Measurements from ENCODE around the gene ARFGEF3.

- TF ChIP-seq CTCF (IDR thresholded peaks at IDR 0.05) (no peak), MLX (CRISPR knock-in tag; IDR thresholded peaks at IDR 0.05) (no peak), FOXP1 (CRISPR knock-in tag; IDR thresholded peaks at IDR 0.05; ENCODE audit: borderline replicate concordance) (no peak), CBFB (CRISPR knock-in tag; IDR thresholded peaks at IDR 0.05; ENCODE audit: low read depth) (no peak), FOXP4 (CRISPR knock-in tag; IDR thresholded peaks at IDR 0.05) (no peak), GTF2I (CRISPR knock-in tag; conservative IDR thresholded peaks at IDR 0.05) (no peak), E2F1 (CRISPR knock-in tag; IDR thresholded peaks at IDR 0.05) (no peak), JAZF1 (CRISPR knock-in tag; IDR thresholded peaks at IDR 0.05) (no peak), IRF1 (CRISPR knock-in tag; IDR thresholded peaks at IDR 0.05) (no peak)
These were observed 61.3 kb downstream of the ARFGEF3 start for GRCh38 chr6:138222901-138223546.
